Kidney (tissue), 14 donors: ENCODE measurements around the gene TEAD1. TPM values are rescaled to one million over a fixed set of nuclear protein-coding genes. Genes with fewer than 3 reads are reported as not detected.

ENCODE experiments used
- DNase-seq, 5 donors: peaks; one replicate each; pipeline ENCODE4 v3.0.0-alpha.2; 2013 to 2020
- FAIRE-seq: peaks from 2 replicates; lab custom pipeline; 2012; peaks lifted over from hg19 to GRCh38; lab: Jason Lieb, UNC
- H3K27ac ChIP-seq, 2 donors: one replicate each; pipeline ENCODE4 v1.7.0; 2013; ENCODE audit warnings: low read depth in 2 of 2, low read length in 2 of 2, inconsistent platforms in 1 of 2
- H3K27me3 ChIP-seq: one replicate; pipeline ENCODE4 v1.7.1; 2013; ENCODE audit warnings: low read length, inconsistent platforms; ENCODE audit not compliant: control insufficient read depth, insufficient read depth
- H3K36me3 ChIP-seq, 3 donors: one replicate each; pipeline versions ENCODE4 v1.7.0 to v1.7.1; 2013; ENCODE audit warnings: low read length in 3 of 3, control low read depth in 1 of 3, inconsistent platforms in 1 of 3; ENCODE audit not compliant: insufficient read depth in 3 of 3, control insufficient read depth in 2 of 3
- H3K4me1 ChIP-seq, 3 donors: one replicate each; pipeline versions ENCODE4 v1.7.0 to v1.7.1; 2013; ENCODE audit warnings: low read length in 3 of 3, inconsistent platforms in 1 of 3, low read depth in 1 of 3; ENCODE audit not compliant: control insufficient read depth in 2 of 3, insufficient read depth in 2 of 3
- H3K4me3 ChIP-seq, 3 donors: one replicate each; pipeline versions ENCODE4 v1.7.0 to v1.8.1; 2013; ENCODE audit warnings: low read length in 3 of 3, control low read depth in 1 of 3, inconsistent platforms in 1 of 3
- H3K9ac ChIP-seq, 3 donors: one replicate each; pipeline versions ENCODE4 v1.7.0 to v1.7.1; 2013; ENCODE audit warnings: low read length in 3 of 3, control low read depth in 1 of 3, inconsistent platforms in 1 of 3
- H3K9me3 ChIP-seq, 3 donors: one replicate each; pipeline versions ENCODE4 v1.7.0 to v1.7.1; 2013; ENCODE audit warnings: low read length in 3 of 3, control low read depth in 1 of 3, inconsistent platforms in 1 of 3; ENCODE audit not compliant: control insufficient read depth in 2 of 3, insufficient read depth in 1 of 3
- CTCF ChIP-seq: IDR thresholded peaks from 3 replicates; pipeline ENCODE4 v1.5.1; 2012; ENCODE audit warnings: mild to moderate bottlenecking, moderate library complexity, borderline replicate concordance; ENCODE audit not compliant: insufficient read depth; ENCODE audit errors: extremely low read depth
- intact Hi-C: fragments of 100-400 bp; cut with DNase I; formaldehyde crosslinking; loops from one replicate; pipeline ENCODE4 v1.11.1; 2022
- polyA plus RNA-seq: library from polyadenylated mRNA; stranded (reverse); fragments of 350-450 nt; fragmentation: Illumina TruSeq; extraction: RNeasy Lipid Tissue Mini Kit (QIAGEN cat#74804); gene quantifications from one replicate; pipeline ENCODE4 v1.2.3, GENCODE V29; 2014; ENCODE audit warnings: low read depth, low replicate concordance; ENCODE audit not compliant: insufficient read depth
- total RNA-seq: library from RNA; stranded (reverse); fragmentation: NEBNext Ultra II Directional; extraction: Animal tissue kit (Norgen Biotek cat#: 25700); gene quantifications from one replicate; pipeline ENCODE4 v1.2.1, GENCODE V29; 2021
- donor health status: control.
- donor health status: control.
- donor health status: control.
- donor health status: control.
- donor health status: control.
- donor health status: DM: yes; HTN: yes; CAD: no.
- donor health status: Normal renal cell carcinoma (clear cell type).

Gene TEAD1
- total and polyA plus RNA-seq, 2 donors from 2014 or later = 7.6 to 77.2 TPM

- Histone ChIP-seq H3K27me3 (no peaks in the 10 kb centered on the region), H3K9ac (no peak overlapping the region), H3K9me3 (no peaks in the 10 kb centered on the region), H3K27ac (no peak overlapping the region), H3K4me3 (no peak overlapping the region), H3K36me3 (no peaks in the 10 kb centered on the region), H3K4me1 (peaks cover 0 to 22% (median 0%) of the 10 kb centered on the region in 3 donors)
- no peak for DNase-seq
- FAIRE-seq = no peak
- intact Hi-C loops = no loop called here
- no peak for TF ChIP-seq CTCF
These were observed 297.7 kb downstream of the TEAD1 start for GRCh38 chr11:12971955-12972354.

- Histone ChIP-seq H3K36me3 (no peaks in the 10 kb centered on the region), H3K4me1 (peaks cover 0 to 18% (median 0%) of the 10 kb centered on the region in 3 donors), H3K9ac (no peak overlapping the region), H3K4me3 (no peak overlapping the region), H3K9me3 (no peaks in the 10 kb centered on the region), H3K27me3 (no peaks in the 10 kb centered on the region), H3K27ac (peak overlapping the region in 1 of 2 donors; percentile 52)
- intact Hi-C loops = no loop called here
- DNase-seq = peak in 2 of 5 donors; percentile 48 to 72
- TF ChIP-seq CTCF = peak; percentile 2
- no peak for FAIRE-seq
These were observed 299.4 kb downstream of the TEAD1 start for GRCh38 chr11:12973528-12974181.

- Histone ChIP-seq H3K27ac (no peak overlapping the region), H3K36me3 (no peaks in the 10 kb centered on the region), H3K9ac (no peak overlapping the region), H3K9me3 (no peaks in the 10 kb centered on the region), H3K27me3 (no peaks in the 10 kb centered on the region), H3K4me3 (no peak overlapping the region), H3K4me1 (peaks cover 0 to 16% (median 0%) of the 10 kb centered on the region in 3 donors)
- FAIRE-seq (no peak), DNase-seq (no peak)
- intact Hi-C loops = no loop called here
- TF ChIP-seq CTCF = no peak
These were observed 301.0 kb downstream of the TEAD1 start for GRCh38 chr11:12975195-12975594.
